Measurements from ENCODE around the gene FAM216A.
"Not testable (repeated sequence)": the region's sequence is repeated elsewhere in the genome, so short reads cannot be mapped to it uniquely, and the experiment has no call there.

FAM216A gene

GRCh38 chr12:110498984-110499706 is 30.5 kb downstream of the FAM216A start:
- peaks cover 16% of the 10 kb centered on the region for H3K27me3 ChIP-seq (ENCODE audit: control insufficient read depth, insufficient read depth, low read length)
- H3K27ac ChIP-seq (ENCODE audit: low read depth, low read length): no peak overlapping the region
- H3K4me3 ChIP-seq (ENCODE audit: low read depth, low read length): no peak overlapping the region
- peaks cover 27% of the 10 kb centered on the region for H3K36me3 ChIP-seq (ENCODE audit: control insufficient read depth, insufficient read depth, low read length)
- peaks cover 6% of the 10 kb centered on the region for H3K9me3 ChIP-seq (ENCODE audit: control insufficient read depth, insufficient read depth, low read length)
- no peaks in the 10 kb centered on the region for H3K4me1 ChIP-seq (ENCODE audit: control insufficient read depth, insufficient read depth, low read length)
- no peak overlapping the region for H3K9ac ChIP-seq (ENCODE audit: low read depth, low read length)

DNA sequence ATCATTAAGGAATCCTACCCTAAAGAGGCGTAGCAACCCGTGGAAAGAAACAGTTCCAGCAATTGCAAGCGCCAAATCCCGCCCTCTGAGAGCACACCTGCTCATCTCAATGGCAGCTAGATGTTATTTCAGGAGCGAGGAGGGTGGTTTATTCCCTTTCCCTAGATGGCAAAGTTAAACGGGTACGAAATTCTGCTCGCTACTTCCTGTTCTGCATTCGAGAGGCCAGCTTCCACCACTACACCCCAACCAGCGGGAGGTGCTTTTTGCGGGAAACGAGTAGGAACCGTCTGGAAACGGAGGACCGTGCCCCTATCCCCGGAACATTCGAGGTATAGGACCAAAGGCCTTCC is 32.7 kb downstream of the FAM216A start:
- H3K4me3 ChIP-seq (ENCODE audit: low read depth, low read length): peak overlapping the region; percentile 84
- H3K9ac ChIP-seq (ENCODE audit: low read depth, low read length): peak overlapping the region; percentile 21
- peaks cover 6% of the 10 kb centered on the region for H3K9me3 ChIP-seq (ENCODE audit: control insufficient read depth, insufficient read depth, low read length)
- H3K36me3 ChIP-seq (ENCODE audit: control insufficient read depth, insufficient read depth, low read length): peaks cover 8% of the 10 kb centered on the region
- peak overlapping the region; percentile 59 for H3K27ac ChIP-seq (ENCODE audit: low read depth, low read length)
- H3K27me3 ChIP-seq (ENCODE audit: control insufficient read depth, insufficient read depth, low read length): peaks cover 16% of the 10 kb centered on the region
- H3K4me1 ChIP-seq (ENCODE audit: control insufficient read depth, insufficient read depth, low read length): no peaks in the 10 kb centered on the region

DNA sequence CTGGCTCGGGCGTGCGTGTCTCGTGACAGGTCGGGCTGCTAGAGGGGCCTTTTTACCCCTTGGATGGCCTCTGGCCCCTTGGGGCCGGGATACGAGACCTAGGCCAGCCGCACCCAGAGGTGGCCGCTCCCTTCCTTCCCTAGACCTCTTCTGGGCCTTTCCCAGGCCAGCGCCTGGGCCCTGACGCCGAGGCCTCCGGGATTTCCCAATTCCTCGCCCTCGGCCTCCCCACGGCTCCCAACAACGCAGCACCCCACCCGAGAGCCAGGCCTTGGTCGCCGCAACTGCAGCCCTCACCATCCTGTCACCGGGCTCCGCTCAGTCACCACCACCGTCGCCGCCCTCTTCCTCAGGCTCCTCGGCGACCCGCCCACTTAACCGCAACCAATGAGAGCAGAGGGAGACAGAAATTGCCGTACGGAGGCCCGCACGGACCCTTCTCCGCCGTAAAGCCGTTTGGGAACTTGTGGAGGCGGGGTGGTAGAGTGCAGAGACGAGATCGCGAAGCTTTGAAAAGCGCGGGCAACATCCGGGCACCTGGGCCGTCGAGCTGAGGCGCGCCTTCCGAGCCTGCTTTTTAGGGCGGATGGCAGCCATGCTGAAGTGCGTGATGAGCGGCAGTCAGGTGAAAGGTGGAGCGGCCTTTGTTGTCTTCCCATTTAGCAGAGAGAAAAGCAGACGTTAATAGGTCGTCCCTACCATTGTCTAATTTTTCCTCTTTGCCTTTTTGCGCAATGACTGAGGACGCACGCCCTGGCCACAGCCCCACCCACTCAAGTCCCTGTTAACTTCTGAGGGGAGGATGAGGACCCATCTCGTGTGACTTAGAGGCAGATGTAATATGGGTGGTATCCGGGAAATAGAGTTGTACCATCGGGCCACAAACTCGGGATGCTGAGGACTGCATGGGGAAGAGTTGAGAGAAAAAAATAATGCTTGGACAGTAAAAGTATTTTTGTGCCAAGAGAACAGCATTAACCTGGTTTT is 33.4 kb downstream of the FAM216A start, which contains the start of the genes RAD9B and VPS29:
TSS of gene RAD9B (plus strand) at position 580 of the 987 bp plus-strand sequence. CDS start at position 587, 7 bp downstream.
TSS of gene VPS29 (minus strand) at position 360 of the 987 bp plus-strand sequence. CDS start at position 300, 60 bp downstream.
- H3K27me3 ChIP-seq (ENCODE audit: control insufficient read depth, insufficient read depth, low read length): peaks cover 16% of the 10 kb centered on the region
- H3K4me3 ChIP-seq (ENCODE audit: low read depth, low read length): peak within 1 kb of the TSS; percentile 84
- H3K27ac ChIP-seq (ENCODE audit: low read depth, low read length): peak within 1 kb of the TSS; percentile 59
- no peaks in the 10 kb centered on the region for H3K4me1 ChIP-seq (ENCODE audit: control insufficient read depth, insufficient read depth, low read length)
- peaks cover 6% of the 10 kb centered on the region for H3K9me3 ChIP-seq (ENCODE audit: control insufficient read depth, insufficient read depth, low read length)
- 0 out of 2 replicates have a peak, but pooled peaks cover 2% of the 10 kb centered on the region for H3K36me3 ChIP-seq (ENCODE audit: control insufficient read depth, insufficient read depth, low read length)
- H3K9ac ChIP-seq (ENCODE audit: low read depth, low read length): peak within 1 kb of the TSS; percentile 21

GRCh38 chr12:110503432-110503831 is 34.8 kb downstream of the FAM216A start:
- Histone ChIP-seq H3K9ac (ENCODE audit: low read depth, low read length) (no peak overlapping the region), H3K9me3 (ENCODE audit: control insufficient read depth, insufficient read depth, low read length) (peaks cover 6% of the 10 kb centered on the region), H3K27ac (ENCODE audit: low read depth, low read length) (no peak overlapping the region), H3K27me3 (ENCODE audit: control insufficient read depth, insufficient read depth, low read length) (peaks cover 16% of the 10 kb centered on the region), H3K36me3 (ENCODE audit: control insufficient read depth, insufficient read depth, low read length) (0 out of 2 replicates have a peak, but pooled peaks cover 2% of the 10 kb centered on the region), H3K4me3 (ENCODE audit: low read depth, low read length) (no peak overlapping the region), H3K4me1 (ENCODE audit: control insufficient read depth, insufficient read depth, low read length) (no peaks in the 10 kb centered on the region)

DNA sequence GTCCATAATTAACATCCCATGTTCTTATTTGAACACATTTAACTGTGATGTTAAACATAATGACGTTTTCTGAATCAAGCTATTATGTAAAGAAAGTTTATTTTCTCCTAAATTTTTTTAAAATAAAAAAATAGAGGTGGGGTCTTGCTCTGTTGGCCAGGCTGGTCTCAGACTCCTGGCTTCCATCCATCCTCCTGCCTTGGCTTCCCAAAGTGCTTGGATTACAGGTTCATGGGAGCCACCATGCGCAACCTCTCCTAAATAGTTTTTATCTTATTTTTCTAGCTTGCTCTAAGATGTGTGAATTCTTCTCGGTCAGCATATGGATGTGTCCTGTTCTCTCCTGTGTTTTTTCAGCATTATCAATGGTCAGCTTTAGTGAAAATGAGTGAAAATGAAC is 36.7 kb downstream of the FAM216A start:
- Histone ChIP-seq H3K4me1 (ENCODE audit: control insufficient read depth, insufficient read depth, low read length) (no peaks in the 10 kb centered on the region), H3K27ac (ENCODE audit: low read depth, low read length) (no peak overlapping the region), H3K9me3 (ENCODE audit: control insufficient read depth, insufficient read depth, low read length) (peaks cover 6% of the 10 kb centered on the region), H3K9ac (ENCODE audit: low read depth, low read length) (no peak overlapping the region), H3K4me3 (ENCODE audit: low read depth, low read length) (no peak overlapping the region), H3K36me3 (ENCODE audit: control insufficient read depth, insufficient read depth, low read length) (no peaks in the 10 kb centered on the region), H3K27me3 (ENCODE audit: control insufficient read depth, insufficient read depth, low read length) (peaks cover 16% of the 10 kb centered on the region)

GRCh38 chr12:110508071-110508586 is 39.5 kb downstream of the FAM216A start:
- peaks cover 7% of the 10 kb centered on the region for H3K27me3 ChIP-seq (ENCODE audit: control insufficient read depth, insufficient read depth, low read length)
- H3K9ac ChIP-seq (ENCODE audit: low read depth, low read length): no peak overlapping the region
- H3K9me3 ChIP-seq (ENCODE audit: control insufficient read depth, insufficient read depth, low read length): no peaks in the 10 kb centered on the region
- H3K27ac ChIP-seq (ENCODE audit: low read depth, low read length): no peak overlapping the region
- no peaks in the 10 kb centered on the region for H3K36me3 ChIP-seq (ENCODE audit: control insufficient read depth, insufficient read depth, low read length)
- no peak overlapping the region for H3K4me3 ChIP-seq (ENCODE audit: low read depth, low read length)
- H3K4me1 ChIP-seq (ENCODE audit: control insufficient read depth, insufficient read depth, low read length): no peaks in the 10 kb centered on the region

GRCh38 chr12:110513842-110514241 is 45.2 kb downstream of the FAM216A start:
- no peaks in the 10 kb centered on the region for H3K9me3 ChIP-seq (ENCODE audit: control insufficient read depth, insufficient read depth, low read length)
- H3K9ac ChIP-seq (ENCODE audit: low read depth, low read length): no peak overlapping the region
- H3K27ac ChIP-seq (ENCODE audit: low read depth, low read length): no peak overlapping the region
- H3K4me3 ChIP-seq (ENCODE audit: low read depth, low read length): no peak overlapping the region
- H3K4me1 ChIP-seq (ENCODE audit: control insufficient read depth, insufficient read depth, low read length): no peaks in the 10 kb centered on the region
- H3K27me3 ChIP-seq (ENCODE audit: control insufficient read depth, insufficient read depth, low read length): no peaks in the 10 kb centered on the region; the same call in 1 of the 2 replicates
- H3K36me3 ChIP-seq (ENCODE audit: control insufficient read depth, insufficient read depth, low read length): no peaks in the 10 kb centered on the region

DNA sequence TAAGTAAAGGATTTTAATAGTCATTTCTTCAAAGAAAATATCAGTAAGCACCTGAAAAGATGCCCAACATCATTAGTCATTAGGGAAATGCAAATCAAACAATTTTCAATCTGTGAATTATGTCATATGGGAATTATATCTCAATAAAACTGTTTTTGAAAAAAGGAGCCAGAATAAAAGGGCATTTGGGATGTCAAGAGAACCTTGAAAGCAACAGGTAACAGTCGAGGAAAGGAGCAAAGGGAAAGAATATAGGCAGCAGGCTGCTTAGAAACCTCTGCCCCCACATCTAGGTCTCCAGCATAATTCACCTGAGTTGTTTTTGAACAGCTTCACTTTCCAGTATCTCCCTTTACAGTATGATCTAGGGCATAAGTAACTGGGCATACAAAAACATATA is 45.7 kb downstream of the FAM216A start:
- Histone ChIP-seq H3K27me3 (ENCODE audit: control insufficient read depth, insufficient read depth, low read length) (no peaks in the 10 kb centered on the region; the same call in 1 of the 2 replicates), H3K36me3 (ENCODE audit: control insufficient read depth, insufficient read depth, low read length) (no peaks in the 10 kb centered on the region), H3K27ac (ENCODE audit: low read depth, low read length) (no peak overlapping the region), H3K4me1 (ENCODE audit: control insufficient read depth, insufficient read depth, low read length) (no peaks in the 10 kb centered on the region), H3K4me3 (ENCODE audit: low read depth, low read length) (no peak overlapping the region), H3K9ac (ENCODE audit: low read depth, low read length) (no peak overlapping the region), H3K9me3 (ENCODE audit: control insufficient read depth, insufficient read depth, low read length) (no peaks in the 10 kb centered on the region)

- no peaks in the 10 kb centered on the region for H3K9me3 ChIP-seq (ENCODE audit: control insufficient read depth, insufficient read depth, low read length)
- H3K4me1 ChIP-seq (ENCODE audit: control insufficient read depth, insufficient read depth, low read length): no peaks in the 10 kb centered on the region
- H3K36me3 ChIP-seq (ENCODE audit: control insufficient read depth, insufficient read depth, low read length): no peaks in the 10 kb centered on the region
- H3K27ac ChIP-seq (ENCODE audit: low read depth, low read length): no peak overlapping the region
- H3K9ac ChIP-seq (ENCODE audit: low read depth, low read length): no peak overlapping the region
- no peaks in the 10 kb centered on the region for H3K27me3 ChIP-seq (ENCODE audit: control insufficient read depth, insufficient read depth, low read length)
- H3K4me3 ChIP-seq (ENCODE audit: low read depth, low read length): no peak overlapping the region
Observed at GRCh38 chr12:110516995-110517394, 48.4 kb downstream of the FAM216A start.

DNA sequence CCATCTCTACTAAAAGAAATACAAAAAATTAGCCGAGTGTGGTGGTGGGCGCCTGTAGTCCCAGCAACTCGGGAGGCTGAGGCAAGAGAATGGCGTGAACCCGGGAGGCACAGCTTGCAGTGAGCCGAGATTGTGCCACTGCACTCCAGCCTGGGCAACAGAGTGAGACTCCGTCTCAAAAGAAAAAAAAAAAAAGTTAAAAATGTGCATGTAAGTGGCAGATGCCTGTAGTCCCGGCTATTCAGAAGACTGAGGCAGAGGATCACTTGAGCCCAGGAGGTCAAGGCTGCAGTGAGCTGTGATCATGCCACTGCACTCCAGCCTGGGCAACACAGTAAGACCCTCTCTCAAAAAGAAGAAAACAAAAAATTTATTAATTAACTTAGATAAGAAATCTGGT is 49.4 kb downstream of the FAM216A start:
- H3K4me1 ChIP-seq (ENCODE audit: control insufficient read depth, insufficient read depth, low read length); H3K27ac ChIP-seq (ENCODE audit: low read depth, low read length); H3K4me3 ChIP-seq (ENCODE audit: low read depth, low read length); H3K9ac ChIP-seq (ENCODE audit: low read depth, low read length); H3K27me3 ChIP-seq (ENCODE audit: control insufficient read depth, insufficient read depth, low read length); H3K9me3 ChIP-seq (ENCODE audit: control insufficient read depth, insufficient read depth, low read length); H3K36me3 ChIP-seq (ENCODE audit: control insufficient read depth, insufficient read depth, low read length): not testable (repeated sequence)

All from HUES48 (cell line).